DOHH2 (cell line): ENCODE results near the gene NFE2L2.

ENCODE experiments used
- H3F3A ChIP-seq: fragments of 200-600 bp; sonication (generic), shearing (Covaris generic); 2 replicates; pipeline ENCODE4 v1.6.0; 2016; ENCODE audit warnings: antibody characterized with exemption, mild to moderate bottlenecking; ENCODE audit not compliant: control insufficient read depth, insufficient read depth
- H3K27ac ChIP-seq: fragments of 200-600 bp; sonication (generic); 2 replicates; pipeline ENCODE4 v1.5.1; 2014; ENCODE audit warnings: low read depth, mild to moderate bottlenecking, low read length, moderate library complexity
- H3K27me3 ChIP-seq: fragments of 200-600 bp; sonication (generic); 2 replicates; pipeline ENCODE4 v1.6.1; 2014; ENCODE audit warnings: mild to moderate bottlenecking, low read length, mixed read lengths; ENCODE audit not compliant: control insufficient read depth
- H3K36me3 ChIP-seq: fragments of 200-600 bp; sonication (generic); 2 replicates; pipeline ENCODE4 v1.6.1; 2014; ENCODE audit warnings: mild to moderate bottlenecking, low read length, moderate library complexity, mixed read lengths; ENCODE audit not compliant: control insufficient read depth
- H3K4me1 ChIP-seq: fragments of 200-600 bp; sonication (generic); 2 replicates; pipeline ENCODE4 v1.6.1; 2014; ENCODE audit warnings: mild to moderate bottlenecking, low read length, mixed read lengths; ENCODE audit not compliant: control insufficient read depth
- H3K4me2 ChIP-seq: fragments of 200-600 bp; sonication (generic); 2 replicates; pipeline ENCODE4 v1.6.0; 2014; ENCODE audit warnings: mild to moderate bottlenecking, low read length, moderate library complexity
- H3K4me3 ChIP-seq: fragments of 200-600 bp; sonication (generic); 2 replicates; pipeline ENCODE4 v1.5.1; 2014; ENCODE audit warnings: mild to moderate bottlenecking, low read length, mixed read lengths
- H3K79me2 ChIP-seq: fragments of 200-600 bp; sonication (generic); 2 replicates; pipeline ENCODE4 v1.6.1; 2014; ENCODE audit warnings: mild to moderate bottlenecking, low read length, mixed read lengths; ENCODE audit not compliant: control insufficient read depth
- H3K9me2 ChIP-seq: fragments of 200-600 bp; sonication (generic); replicated peaks from 2 replicates; pipeline ENCODE4 v1.6.1; 2014; ENCODE audit warnings: mild to moderate bottlenecking, low read length, mixed read lengths; ENCODE audit not compliant: control insufficient read depth
- H3K9me3 ChIP-seq: fragments of 200-600 bp; sonication (generic); 2 replicates; pipeline ENCODE4 v1.6.1; 2014; ENCODE audit warnings: antibody characterized with exemption, low read length, mixed read lengths; ENCODE audit not compliant: control insufficient read depth, insufficient read depth
- H4K20me1 ChIP-seq: fragments of 200-600 bp; sonication (generic); 2 replicates; pipeline ENCODE4 v1.6.0; 2014; ENCODE audit warnings: low read depth, mild to moderate bottlenecking, antibody characterized with exemption, low read length, moderate library complexity; ENCODE audit not compliant: control insufficient read depth, insufficient read depth
- EZH2phosphoT487 ChIP-seq: fragments of 200-600 bp; sonication (generic); IDR thresholded peaks from 2 replicates; pipeline ENCODE4 v1.6.1; 2017; ENCODE audit warnings: borderline replicate concordance, mild to moderate bottlenecking, antibody characterized with exemption, low read length, moderate library complexity, mixed read lengths
- TF ChIP-seq, protein P1 (sequence below): fragments of 200-600 bp; sonication (generic); IDR thresholded peaks from one replicate; pipeline ENCODE4 v1.5.1; 2014; ENCODE audit warnings: antibody characterized with exemption, mild to moderate bottlenecking, low read depth, low read length; ENCODE audit not compliant: poor library complexity, severe bottlenecking

The NFE2L2 gene

DNA sequence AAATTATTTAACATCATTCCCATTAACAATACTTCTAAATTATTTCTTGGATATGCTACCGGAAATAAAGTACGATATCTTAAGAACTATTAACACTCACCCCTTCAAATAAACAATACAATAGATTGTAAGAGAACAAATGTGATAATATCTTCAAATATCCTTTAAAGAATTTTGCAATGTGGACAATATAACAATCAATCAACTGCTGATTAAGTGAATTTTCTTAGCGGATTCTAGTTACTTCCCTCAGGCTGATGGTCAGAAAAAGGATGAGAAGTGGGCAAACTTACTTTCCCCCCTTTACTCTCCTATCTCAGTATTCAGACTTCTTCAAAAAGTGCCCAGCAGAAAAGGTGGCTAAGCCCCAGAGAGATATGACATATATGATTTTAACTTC lies 10.8 kb downstream of the NFE2L2 start:
- Histone ChIP-seq H3K9me2 (no peaks in the 10 kb centered on the region), H3K79me2 (peaks cover 100% of the 10 kb centered on the region), H3K9me3 (no peaks in the 10 kb centered on the region), H3K4me3 (no peak overlapping the region), H4K20me1 (peaks cover 61% of the 10 kb centered on the region), H3K4me2 (no peak overlapping the region), H3K27me3 (no peaks in the 10 kb centered on the region), H3K4me1 (peaks cover 4% of the 10 kb centered on the region; the same call in 1 of the 2 replicates), H3K27ac (no peak overlapping the region), H3F3A (0 out of 2 replicates have a peak, but pooled peaks cover 4% of the 10 kb centered on the region), H3K36me3 (peaks cover 76% of the 10 kb centered on the region)
- no peak for TF ChIP-seq EZH2phosphoT487
- TF ChIP-seq, protein P1, sequence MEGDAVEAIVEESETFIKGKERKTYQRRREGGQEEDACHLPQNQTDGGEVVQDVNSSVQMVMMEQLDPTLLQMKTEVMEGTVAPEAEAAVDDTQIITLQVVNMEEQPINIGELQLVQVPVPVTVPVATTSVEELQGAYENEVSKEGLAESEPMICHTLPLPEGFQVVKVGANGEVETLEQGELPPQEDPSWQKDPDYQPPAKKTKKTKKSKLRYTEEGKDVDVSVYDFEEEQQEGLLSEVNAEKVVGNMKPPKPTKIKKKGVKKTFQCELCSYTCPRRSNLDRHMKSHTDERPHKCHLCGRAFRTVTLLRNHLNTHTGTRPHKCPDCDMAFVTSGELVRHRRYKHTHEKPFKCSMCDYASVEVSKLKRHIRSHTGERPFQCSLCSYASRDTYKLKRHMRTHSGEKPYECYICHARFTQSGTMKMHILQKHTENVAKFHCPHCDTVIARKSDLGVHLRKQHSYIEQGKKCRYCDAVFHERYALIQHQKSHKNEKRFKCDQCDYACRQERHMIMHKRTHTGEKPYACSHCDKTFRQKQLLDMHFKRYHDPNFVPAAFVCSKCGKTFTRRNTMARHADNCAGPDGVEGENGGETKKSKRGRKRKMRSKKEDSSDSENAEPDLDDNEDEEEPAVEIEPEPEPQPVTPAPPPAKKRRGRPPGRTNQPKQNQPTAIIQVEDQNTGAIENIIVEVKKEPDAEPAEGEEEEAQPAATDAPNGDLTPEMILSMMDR = no peak

DNA sequence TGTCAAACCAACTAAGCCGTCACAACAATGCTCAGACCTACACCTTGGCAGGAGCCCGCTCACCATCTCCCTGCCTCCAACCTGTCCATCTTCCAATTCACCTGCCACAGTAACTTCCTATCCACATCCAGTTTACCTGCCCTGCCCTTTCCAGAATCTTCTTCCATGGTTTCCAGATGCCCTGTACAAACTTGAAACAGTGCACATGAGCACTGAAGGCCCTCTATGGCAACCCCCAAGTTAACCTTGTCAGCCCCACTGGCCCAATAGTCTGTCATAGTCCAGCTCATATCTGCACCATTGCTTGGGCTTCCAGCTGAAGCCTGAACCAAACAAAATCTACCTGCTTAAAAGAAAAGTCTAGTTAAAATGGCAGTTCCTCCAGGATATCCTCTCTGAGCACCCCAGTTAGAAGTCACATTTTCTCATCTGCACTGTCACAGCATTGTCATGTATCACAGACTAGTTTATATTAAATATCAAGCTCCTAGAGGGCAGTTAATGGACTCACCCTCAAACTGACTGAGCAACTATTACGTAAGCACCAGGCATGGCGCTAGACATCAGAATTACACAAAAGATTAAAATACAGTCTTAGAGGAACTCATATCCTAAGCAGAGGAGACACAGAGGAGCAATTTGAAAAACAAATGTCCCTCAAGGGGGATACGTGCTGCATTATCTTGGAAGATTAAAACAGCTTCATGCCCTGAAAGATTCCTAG lies 11.6 kb downstream of the NFE2L2 start:
- Histone ChIP-seq H3K27me3 (no peaks in the 10 kb centered on the region), H3K9me3 (no peaks in the 10 kb centered on the region), H4K20me1 (peaks cover 57% of the 10 kb centered on the region), H3F3A (0 out of 2 replicates have a peak, but pooled peaks cover 4% of the 10 kb centered on the region), H3K36me3 (peaks cover 70% of the 10 kb centered on the region), H3K4me2 (no peak overlapping the region), H3K4me1 (peaks cover 4% of the 10 kb centered on the region; the same call in 1 of the 2 replicates), H3K27ac (no peak overlapping the region), H3K9me2 (no peaks in the 10 kb centered on the region), H3K4me3 (no peak overlapping the region), H3K79me2 (peaks cover 100% of the 10 kb centered on the region)
- TF ChIP-seq, protein P1 = no peak
- no peak for TF ChIP-seq EZH2phosphoT487

GRCh38 chr2:177251165-177251542 lies 13.4 kb downstream of the NFE2L2 start:
- Histone ChIP-seq H3K79me2 (peaks cover 100% of the 10 kb centered on the region), H3K9me2 (no peaks in the 10 kb centered on the region), H3K4me1 (peaks cover 4% of the 10 kb centered on the region; the same call in 1 of the 2 replicates), H3K4me2 (no peak overlapping the region), H3K9me3 (no peaks in the 10 kb centered on the region), H4K20me1 (peaks cover 47% of the 10 kb centered on the region), H3K4me3 (no peak overlapping the region), H3F3A (0 out of 2 replicates have a peak, but pooled peaks cover 2% of the 10 kb centered on the region), H3K36me3 (peaks cover 56% of the 10 kb centered on the region), H3K27ac (no peak overlapping the region), H3K27me3 (no peaks in the 10 kb centered on the region)
- no peak for TF ChIP-seq EZH2phosphoT487
- TF ChIP-seq, protein P1 = no peak
